HFF-Myc (cell line): Measurements from ENCODE around the gene TBC1D30.
A peak's percentile ranks its signal among the peaks of the same experiment; 100 is the strongest.
"Not testable (repeated sequence)": the region's sequence is repeated elsewhere in the genome, so short reads cannot be mapped to it uniquely, and the experiment has no call there.

Experiments
- DNase-seq: peaks from one replicate; pipeline ENCODE4 v3.0.0-alpha.2; 2011; ENCODE audit warnings: low read depth; ENCODE audit errors: extremely low read depth
- H3K4me3 ChIP-seq: replicated peaks from 2 replicates; pipeline ENCODE4 v1.5.1; 2011; ENCODE audit warnings: low read depth, mild to moderate bottlenecking, control low read depth, low read length
- TF ChIP-seq, protein P1 (sequence below): IDR thresholded peaks from 2 replicates; pipeline ENCODE4 v1.5.1; 2012; ENCODE audit warnings: mild to moderate bottlenecking, low read depth, low read length, control low read depth; ENCODE audit errors: missing control alignments

TBC1D30 gene

GRCh38 chr12:64796205-64796845 lies 28.1 kb upstream of the TBC1D30 start:
- no peak overlapping the region for H3K4me3 ChIP-seq
- DNase-seq = peak; percentile 80
- TF ChIP-seq, protein P1, sequence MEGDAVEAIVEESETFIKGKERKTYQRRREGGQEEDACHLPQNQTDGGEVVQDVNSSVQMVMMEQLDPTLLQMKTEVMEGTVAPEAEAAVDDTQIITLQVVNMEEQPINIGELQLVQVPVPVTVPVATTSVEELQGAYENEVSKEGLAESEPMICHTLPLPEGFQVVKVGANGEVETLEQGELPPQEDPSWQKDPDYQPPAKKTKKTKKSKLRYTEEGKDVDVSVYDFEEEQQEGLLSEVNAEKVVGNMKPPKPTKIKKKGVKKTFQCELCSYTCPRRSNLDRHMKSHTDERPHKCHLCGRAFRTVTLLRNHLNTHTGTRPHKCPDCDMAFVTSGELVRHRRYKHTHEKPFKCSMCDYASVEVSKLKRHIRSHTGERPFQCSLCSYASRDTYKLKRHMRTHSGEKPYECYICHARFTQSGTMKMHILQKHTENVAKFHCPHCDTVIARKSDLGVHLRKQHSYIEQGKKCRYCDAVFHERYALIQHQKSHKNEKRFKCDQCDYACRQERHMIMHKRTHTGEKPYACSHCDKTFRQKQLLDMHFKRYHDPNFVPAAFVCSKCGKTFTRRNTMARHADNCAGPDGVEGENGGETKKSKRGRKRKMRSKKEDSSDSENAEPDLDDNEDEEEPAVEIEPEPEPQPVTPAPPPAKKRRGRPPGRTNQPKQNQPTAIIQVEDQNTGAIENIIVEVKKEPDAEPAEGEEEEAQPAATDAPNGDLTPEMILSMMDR = peak; percentile 72

- TF ChIP-seq, protein P1 = no peak
- no peak for DNase-seq
- no peak overlapping the region for H3K4me3 ChIP-seq
Observed at GRCh38 chr12:64797156-64797555, 27.3 kb upstream of the TBC1D30 start.

DNA sequence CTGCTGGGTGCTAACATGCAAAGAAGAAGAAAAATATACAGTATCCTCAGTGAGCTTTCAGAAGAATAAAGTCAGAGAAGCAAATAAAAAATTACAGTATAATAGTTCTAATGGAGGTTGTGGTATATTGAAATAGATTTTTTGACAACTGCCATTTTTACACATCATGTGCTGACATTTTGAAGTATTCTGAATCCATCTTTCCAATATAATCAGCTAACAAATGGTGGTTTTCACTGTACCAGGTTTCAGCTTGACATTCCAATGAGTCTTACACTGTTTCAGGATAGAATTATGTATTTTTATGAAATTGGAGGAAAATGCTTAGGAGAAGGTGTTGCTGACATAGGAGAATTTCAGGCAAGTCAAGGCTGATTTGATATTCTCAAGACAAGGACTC lies 26.3 kb upstream of the TBC1D30 start:
- no peak overlapping the region for H3K4me3 ChIP-seq
- DNase-seq = no peak
- TF ChIP-seq, protein P1 = no peak

GRCh38 chr12:64800640-64801039 lies 23.8 kb upstream of the TBC1D30 start:
- TF ChIP-seq, protein P1 = no peak
- DNase-seq = no peak
- H3K4me3 ChIP-seq = no peak overlapping the region

GRCh38 chr12:64801381-64801780 lies 23.1 kb upstream of the TBC1D30 start:
- TF ChIP-seq, protein P1 = peak; percentile 43
- no peak overlapping the region for H3K4me3 ChIP-seq
- DNase-seq = no peak

- DNase-seq, H3K4me3 ChIP-seq: not testable (repeated sequence)
- TF ChIP-seq, protein P1 = peak; percentile 83
Observed at GRCh38 chr12:64802180-64802775, 22.2 kb upstream of the TBC1D30 start.
